Mesendoderm (in vitro differentiated cells): Measurements from ENCODE around the gene ADAMTS12.
A peak's percentile ranks its signal among the peaks of the same experiment; 100 is the strongest.

Experiments
- DNase-seq: peaks from one replicate; pipeline ENCODE4 v3.0.0; 2013
- H2AK5ac ChIP-seq: 2 replicates; pipeline ENCODE4 v1.6.1; 2013; ENCODE audit warnings: low read length, inconsistent platforms
- H2BK120ac ChIP-seq: 2 replicates; pipeline ENCODE4 v1.6.1; 2013; ENCODE audit warnings: low read depth, mild to moderate bottlenecking, low read length, moderate library complexity, mixed read lengths
- H2BK15ac ChIP-seq: replicated peaks from 2 replicates; pipeline ENCODE4 v1.6.1; 2013; ENCODE audit warnings: low read depth, mild to moderate bottlenecking, moderate library complexity
- H2BK5ac ChIP-seq: 2 replicates; pipeline ENCODE4 v1.6.1; 2013; ENCODE audit warnings: low read length, inconsistent platforms
- H3K18ac ChIP-seq: 2 replicates; pipeline ENCODE4 v1.6.1; 2013; ENCODE audit warnings: mild to moderate bottlenecking, low read length, mixed read lengths
- H3K23ac ChIP-seq: one replicate; pipeline ENCODE4 v1.6.1; 2013; ENCODE audit warnings: low read length
- H3K27ac ChIP-seq: 2 replicates; pipeline ENCODE4 v1.5.1; 2013; ENCODE audit warnings: low read depth, mild to moderate bottlenecking, inconsistent platforms, low read length, moderate library complexity
- H3K27me3 ChIP-seq: 2 replicates; pipeline ENCODE4 v1.6.1; 2013; ENCODE audit warnings: low read length, control low read depth, mild to moderate bottlenecking, inconsistent platforms; ENCODE audit not compliant: insufficient read depth, poor library complexity
- H3K36me3 ChIP-seq: 2 replicates; pipeline ENCODE4 v1.6.1; 2013; ENCODE audit warnings: low read length, inconsistent platforms; ENCODE audit not compliant: control insufficient read depth, insufficient read depth
- H3K4ac ChIP-seq: one replicate; pipeline ENCODE4 v1.6.1; 2013; ENCODE audit warnings: low read depth, mild to moderate bottlenecking, low read length, moderate library complexity
- H3K4me1 ChIP-seq: 2 replicates; pipeline ENCODE4 v1.6.1; 2013; ENCODE audit warnings: low read depth, low read length, inconsistent platforms; ENCODE audit not compliant: control insufficient read depth
- H3K4me2 ChIP-seq: 2 replicates; pipeline ENCODE4 v1.6.1; 2013; ENCODE audit warnings: low read length
- H3K4me3 ChIP-seq: 2 replicates; pipeline ENCODE4 v1.5.1; 2013; ENCODE audit warnings: mild to moderate bottlenecking, low read length
- H3K56ac ChIP-seq: one replicate; pipeline ENCODE4 v1.6.1; 2013; ENCODE audit warnings: low read length
- H3K79me1 ChIP-seq: 2 replicates; pipeline ENCODE4 v1.6.1; 2013; ENCODE audit warnings: low read length, inconsistent platforms
- H3K79me2 ChIP-seq: 2 replicates; pipeline ENCODE4 v1.6.1; 2013; ENCODE audit warnings: mild to moderate bottlenecking, low read length; ENCODE audit not compliant: control insufficient read depth, insufficient read depth
- H3K9ac ChIP-seq: 2 replicates; pipeline ENCODE4 v1.6.1; 2013; ENCODE audit warnings: low read length, inconsistent platforms
- H4K5ac ChIP-seq: one replicate; pipeline ENCODE4 v1.6.1; 2013; ENCODE audit warnings: low read length
- H4K8ac ChIP-seq: one replicate; pipeline ENCODE4 v1.6.1; 2013; ENCODE audit warnings: low read depth, mild to moderate bottlenecking, control low read depth, low read length, moderate library complexity
- WGBS: extraction: QIAGEN DNeasy Blood & Tissue Kit; methylation state at CpG from one replicate; pipeline ENCODE4 v1.1.7; 2013; ENCODE audit warnings: low lambda C conversion rate, missing lambda C conversion rate; ENCODE audit not compliant: insufficient coverage; ENCODE audit errors: extremely low coverage; 5-methylcytosine and 5-hydroxymethylcytosine counted together

Gene ADAMTS12

DNA sequence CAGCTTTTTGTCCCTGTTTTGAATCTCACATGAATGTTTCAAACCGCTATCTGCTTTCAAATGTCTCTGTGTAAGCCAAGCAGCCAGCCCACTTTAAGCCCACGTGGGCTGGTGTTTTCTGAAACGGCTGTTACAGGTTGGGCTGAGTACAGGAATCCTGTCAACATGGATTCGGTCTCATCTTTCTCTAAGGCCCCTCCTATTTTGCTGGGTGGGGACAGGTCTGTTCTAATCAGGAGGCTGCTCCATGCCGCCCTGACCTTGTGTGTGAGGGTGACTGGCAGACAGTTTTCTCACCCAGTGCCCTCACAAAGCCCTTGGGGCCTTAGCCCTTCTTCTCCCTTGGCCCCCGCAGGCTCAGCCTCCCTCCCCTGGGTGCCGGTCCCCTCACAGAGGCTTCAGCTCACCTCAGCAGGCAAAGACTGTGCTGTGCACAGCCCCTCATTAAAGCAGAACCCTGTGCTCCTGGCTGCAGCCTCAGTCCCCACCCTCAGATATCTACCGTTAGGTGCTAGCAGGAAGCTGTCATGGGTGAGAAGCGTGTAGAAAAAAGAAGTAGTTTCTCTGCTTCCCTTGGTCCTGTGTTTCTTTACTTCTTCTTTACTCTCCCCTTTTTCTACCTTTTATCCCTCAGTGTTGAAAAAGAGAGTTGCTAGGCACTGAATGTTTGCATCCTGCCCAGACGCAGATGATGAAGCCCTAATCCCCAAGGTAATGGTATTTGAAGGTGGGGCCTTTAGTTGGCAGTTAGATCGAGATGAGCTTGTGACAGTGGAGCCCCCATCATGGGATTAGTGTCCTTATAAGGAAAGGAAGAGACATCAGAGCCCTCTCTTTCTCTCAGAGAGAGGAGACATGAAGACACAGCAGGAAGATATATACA is 205.7 kb downstream of the ADAMTS12 start:
- H3K4me2 ChIP-seq, result no peak overlapping the region
- no peak overlapping the region for H2BK15ac ChIP-seq
- no peak overlapping the region for H3K56ac ChIP-seq
- H4K5ac ChIP-seq, result no peak overlapping the region
- H3K79me2 ChIP-seq, result no peaks in the 10 kb centered on the region
- no peaks in the 10 kb centered on the region for H3K36me3 ChIP-seq
- no peak overlapping the region for H3K23ac ChIP-seq
- no peaks in the 10 kb centered on the region for H3K27me3 ChIP-seq
- no peak overlapping the region for H2BK120ac ChIP-seq
- no CpG with 5 or more reads among the region's 11 CpGs for WGBS
- H3K79me1 ChIP-seq, result no peaks in the 10 kb centered on the region
- H2AK5ac ChIP-seq, result no peak overlapping the region
- H3K4ac ChIP-seq, result no peak overlapping the region
- no peak overlapping the region for H3K4me3 ChIP-seq
- H4K8ac ChIP-seq, result no peak overlapping the region
- H2BK5ac ChIP-seq, result no peak overlapping the region
- DNase-seq, result peak; percentile 71
- no peak overlapping the region for H3K18ac ChIP-seq
- H3K4me1 ChIP-seq, result no peaks in the 10 kb centered on the region
- H3K9ac ChIP-seq, result no peak overlapping the region
- H3K27ac ChIP-seq, result no peak overlapping the region

DNA sequence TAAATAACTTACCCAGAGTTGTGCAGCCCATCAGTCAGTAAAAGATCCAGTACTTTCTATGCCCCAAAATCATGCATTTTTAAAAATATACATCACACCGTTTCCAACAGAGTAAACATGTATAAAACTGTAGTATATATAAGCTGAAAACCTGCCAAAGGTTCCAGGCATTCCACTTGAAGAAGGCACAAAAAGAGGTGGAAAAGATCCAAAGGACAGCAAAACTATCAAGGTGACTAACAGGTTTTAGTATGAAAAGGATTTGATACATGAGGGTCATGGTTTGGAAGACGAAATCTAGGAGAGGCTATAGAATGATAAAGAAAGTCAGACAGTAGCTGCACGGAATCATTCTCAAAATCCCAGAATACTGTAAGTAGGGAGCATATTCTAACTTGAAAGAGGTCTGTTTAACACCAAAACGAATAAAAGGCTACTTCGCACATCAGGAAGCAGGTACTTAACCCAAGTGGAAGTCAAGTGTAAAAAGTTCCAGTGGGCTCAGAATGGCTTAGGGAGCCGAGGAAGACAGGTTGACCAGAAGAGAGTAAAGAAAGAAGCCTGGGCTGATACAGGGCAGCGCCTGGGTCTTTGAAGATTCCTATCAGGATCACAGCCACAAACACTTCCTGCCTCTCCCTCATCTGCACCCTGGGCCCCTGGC is 207.2 kb downstream of the ADAMTS12 start:
- H3K4me3 ChIP-seq, result no peak overlapping the region
- no peak overlapping the region for H3K4ac ChIP-seq
- no peaks in the 10 kb centered on the region for H3K79me2 ChIP-seq
- H3K27me3 ChIP-seq, result no peaks in the 10 kb centered on the region
- H3K18ac ChIP-seq, result no peak overlapping the region
- H3K23ac ChIP-seq, result no peak overlapping the region
- no peak overlapping the region for H3K9ac ChIP-seq
- H3K79me1 ChIP-seq, result no peaks in the 10 kb centered on the region
- peak; percentile 7 for DNase-seq
- no CpG with 5 or more reads among the region's 7 CpGs for WGBS
- no peak overlapping the region for H2BK5ac ChIP-seq
- no peak overlapping the region for H3K4me2 ChIP-seq
- no peak overlapping the region for H3K56ac ChIP-seq
- H3K4me1 ChIP-seq, result no peaks in the 10 kb centered on the region
- no peak overlapping the region for H4K5ac ChIP-seq
- H4K8ac ChIP-seq, result no peak overlapping the region
- no peak overlapping the region for H3K27ac ChIP-seq
- no peaks in the 10 kb centered on the region for H3K36me3 ChIP-seq
- H2BK120ac ChIP-seq, result no peak overlapping the region
- no peak overlapping the region for H2BK15ac ChIP-seq
- no peak overlapping the region for H2AK5ac ChIP-seq

DNA sequence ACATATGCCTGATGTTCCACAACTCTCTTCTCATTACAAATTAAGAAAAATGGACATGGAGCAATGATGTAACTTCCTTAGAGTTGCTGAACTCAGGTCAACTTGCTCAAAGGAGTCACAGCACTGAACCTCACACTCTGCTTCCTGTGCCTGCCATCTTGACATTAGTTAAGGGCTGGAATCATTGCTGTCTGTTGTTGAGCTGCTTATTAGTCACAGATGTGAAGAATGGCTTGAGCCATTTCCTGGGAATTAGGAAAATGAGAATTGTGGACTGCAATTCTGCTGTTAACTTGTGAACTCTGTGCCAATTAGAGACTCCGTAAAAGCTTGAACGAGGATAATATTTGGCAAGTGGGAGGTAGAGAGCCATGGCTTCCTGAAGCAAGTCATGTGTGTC is 212.0 kb downstream of the ADAMTS12 start:
- Histone ChIP-seq H3K9ac (no peak overlapping the region), H2BK15ac (no peak overlapping the region), H3K27me3 (no peaks in the 10 kb centered on the region), H2BK5ac (no peak overlapping the region), H3K4me1 (no peaks in the 10 kb centered on the region), H3K56ac (no peak overlapping the region), H4K5ac (no peak overlapping the region), H3K79me2 (no peaks in the 10 kb centered on the region), H3K36me3 (no peaks in the 10 kb centered on the region), H2BK120ac (no peak overlapping the region), H3K18ac (no peak overlapping the region), H4K8ac (no peak overlapping the region), H3K4me3 (no peak overlapping the region), H3K4ac (no peak overlapping the region), H3K27ac (no peak overlapping the region), H2AK5ac (no peak overlapping the region), H3K79me1 (no peaks in the 10 kb centered on the region), H3K23ac (no peak overlapping the region), H3K4me2 (no peak overlapping the region)
- no CpG with 5 or more reads among the region's 2 CpGs for WGBS
- no peak for DNase-seq

DNA sequence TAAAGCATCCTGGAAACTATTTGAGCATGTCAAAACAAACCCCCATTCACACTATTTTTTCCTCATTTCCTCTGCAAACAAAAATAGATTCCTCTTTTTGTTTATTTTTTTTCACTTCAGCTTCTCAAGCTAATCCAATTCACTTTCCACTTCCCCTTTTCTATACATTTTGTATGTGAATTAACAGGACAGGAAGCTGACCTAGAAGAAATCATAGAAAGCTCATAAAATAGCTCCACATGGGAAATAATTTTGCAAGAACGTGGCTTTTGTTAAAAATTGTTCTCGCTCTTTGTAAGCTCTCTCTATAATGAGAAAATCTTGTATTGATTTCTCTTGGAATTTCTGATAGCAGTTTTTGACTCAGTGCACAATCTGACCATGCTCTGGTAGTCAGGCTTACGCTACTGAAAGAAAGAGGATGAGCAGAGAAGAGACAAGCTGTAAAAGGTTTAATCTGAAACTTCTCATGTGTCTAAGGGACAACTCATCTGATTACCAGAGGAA is 215.8 kb downstream of the ADAMTS12 start:
- no peak overlapping the region for H3K9ac ChIP-seq
- no peak overlapping the region for H2AK5ac ChIP-seq
- H3K79me1 ChIP-seq, result no peaks in the 10 kb centered on the region
- H4K5ac ChIP-seq, result no peak overlapping the region
- no peaks in the 10 kb centered on the region for H3K27me3 ChIP-seq
- no peak overlapping the region for H3K27ac ChIP-seq
- no peak overlapping the region for H2BK15ac ChIP-seq
- no peaks in the 10 kb centered on the region for H3K4me1 ChIP-seq
- H3K36me3 ChIP-seq, result no peaks in the 10 kb centered on the region
- H2BK5ac ChIP-seq, result no peak overlapping the region
- no peak overlapping the region for H2BK120ac ChIP-seq
- DNase-seq, result no peak
- H3K23ac ChIP-seq, result no peak overlapping the region
- no peak overlapping the region for H3K4me2 ChIP-seq
- H3K79me2 ChIP-seq, result no peaks in the 10 kb centered on the region
- no peak overlapping the region for H4K8ac ChIP-seq
- no peak overlapping the region for H3K4me3 ChIP-seq
- whole genome bisulfite sequencing, result no CpG with 5 or more reads among the region's 3 CpGs
- H3K56ac ChIP-seq, result no peak overlapping the region
- no peak overlapping the region for H3K18ac ChIP-seq
- no peak overlapping the region for H3K4ac ChIP-seq

DNA sequence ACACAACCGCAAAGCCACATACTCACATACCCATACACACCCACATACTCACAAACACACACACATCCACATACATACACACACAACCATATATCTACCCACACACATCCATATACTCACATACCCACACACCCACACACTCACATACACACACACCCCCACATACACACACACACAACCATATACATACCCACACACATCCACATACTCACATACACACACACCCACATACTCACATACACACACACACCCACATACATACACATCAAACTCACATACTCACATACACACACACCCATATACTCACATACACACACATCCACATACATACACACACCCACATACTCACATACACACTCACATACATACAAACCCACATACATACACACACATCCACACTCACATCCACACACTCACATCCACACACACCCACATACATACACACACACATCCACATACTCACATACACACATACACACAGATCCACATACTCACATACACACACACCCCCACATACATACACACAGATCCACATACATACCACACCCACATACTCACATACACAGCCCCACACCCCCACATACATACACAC is 220.0 kb downstream of the ADAMTS12 start:
- Histone ChIP-seq H3K56ac (no peak overlapping the region), H2BK120ac (no peak overlapping the region), H2BK15ac (no peak overlapping the region), H3K23ac (no peak overlapping the region), H3K27me3 (no peaks in the 10 kb centered on the region), H3K4me3 (no peak overlapping the region), H3K9ac (no peak overlapping the region), H3K4ac (no peak overlapping the region), H4K5ac (no peak overlapping the region), H3K79me2 (no peaks in the 10 kb centered on the region), H3K18ac (no peak overlapping the region), H2BK5ac (no peak overlapping the region), H3K79me1 (no peaks in the 10 kb centered on the region), H3K36me3 (no peaks in the 10 kb centered on the region), H3K4me2 (no peak overlapping the region), H3K4me1 (no peaks in the 10 kb centered on the region), H3K27ac (no peak overlapping the region), H4K8ac (no peak overlapping the region), H2AK5ac (no peak overlapping the region)
- no CpG with 5 or more reads among the region's 1 CpG for WGBS
- DNase-seq, result no peak
